Superior temporal gyrus (tissue), 1 donor: ENCODE results near the gene CAPN7.
A peak's percentile ranks its signal among the peaks of the same experiment; 100 is the strongest.
"Not testable (repeated sequence)": the region's sequence is repeated elsewhere in the genome, so short reads cannot be mapped to it uniquely, and the experiment has no call there.

Experiments
- DNase-seq: peaks from one replicate; pipeline ENCODE4 v3.0.0-alpha.2; 2016; ENCODE audit errors: extremely low spot score

The CAPN7 gene

GRCh38 chr3:15205934-15206661 is at the start of gene CAPN7:
Gene CAPN7, plus strand, starts transcription at chr3:15206246. Its CDS starts 250 bp downstream, at chr3:15206496.
- peak; percentile 92 for DNase-seq

- DNase-seq = no peak
These were observed 48.6 kb upstream of the CAPN7 start for GRCh38 chr3:15157441-15157840.

DNA sequence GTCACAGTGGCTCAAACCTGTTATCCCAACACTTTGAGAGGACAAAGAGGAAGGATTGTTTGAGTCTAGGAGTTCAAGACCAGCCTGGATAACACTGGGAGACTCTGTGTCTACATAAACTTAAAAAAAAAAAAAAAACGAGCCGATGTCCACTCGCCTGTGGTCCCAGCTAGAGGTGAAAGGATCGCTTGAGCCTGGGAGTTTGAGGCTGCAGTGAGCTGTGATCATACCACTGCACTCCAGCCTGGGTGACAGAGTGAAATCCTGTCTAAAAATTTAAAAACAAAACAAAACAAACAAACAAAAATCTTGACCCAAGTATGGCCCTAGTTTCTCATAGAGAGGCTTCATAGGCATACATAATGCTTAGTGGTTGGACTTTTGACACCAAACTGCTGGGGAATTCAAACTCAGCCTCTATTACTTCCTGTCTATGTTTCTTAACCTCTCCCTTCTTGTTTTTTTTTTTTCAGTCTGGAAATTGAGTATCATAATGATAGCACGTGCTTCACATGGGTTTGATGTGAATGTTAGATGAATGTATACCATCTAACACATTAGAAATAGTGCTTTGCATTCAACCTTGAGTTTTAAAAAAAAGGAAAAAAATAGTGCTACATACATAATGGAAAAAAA is 46.4 kb upstream of the CAPN7 start:
- no peak for DNase-seq

GRCh38 chr3:15160662-15161061 is 45.4 kb upstream of the CAPN7 start:
- no peak for DNase-seq

DNA sequence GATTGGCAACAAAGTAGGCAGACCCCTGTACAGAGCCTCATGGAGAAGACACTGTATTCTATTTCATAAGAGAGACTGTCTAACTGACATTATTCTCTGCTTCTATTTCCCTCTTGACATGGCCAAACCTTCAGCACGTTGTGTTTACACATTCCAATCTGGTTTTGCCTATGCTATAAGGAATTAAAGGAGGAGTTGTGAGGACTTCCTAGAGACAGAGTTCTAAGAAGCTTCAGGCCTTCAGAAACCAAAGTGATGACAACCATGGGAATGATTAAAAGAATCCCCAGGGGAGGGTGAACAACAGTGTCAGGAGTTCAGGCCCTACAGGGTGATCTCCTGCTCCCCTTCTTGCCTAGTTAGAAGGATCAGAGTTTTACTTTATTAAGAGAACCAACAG is 44.9 kb upstream of the CAPN7 start:
- DNase-seq = no peak

DNA sequence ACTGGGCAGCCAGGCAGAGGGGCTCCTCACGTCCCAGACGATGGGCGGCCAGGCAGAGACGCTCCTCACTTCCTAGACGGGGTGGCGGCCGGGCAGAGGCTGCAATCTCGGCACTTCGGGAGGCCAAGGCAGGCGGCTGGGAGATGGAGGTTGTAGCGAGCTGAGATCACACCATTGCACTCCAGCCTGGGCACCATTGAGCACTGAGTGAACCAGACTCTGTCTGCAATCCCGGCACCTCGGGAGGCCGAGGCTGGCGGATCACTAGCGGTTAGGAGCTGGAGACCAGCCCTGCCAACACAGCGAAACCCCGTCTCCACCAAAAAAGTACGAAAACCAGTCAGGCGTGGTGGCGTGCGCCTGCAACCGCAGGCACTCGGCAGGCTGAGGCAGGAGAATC is 42.4 kb upstream of the CAPN7 start:
- not testable (repeated sequence) for DNase-seq

- no peak for DNase-seq
These were observed 41.7 kb upstream of the CAPN7 start for GRCh38 chr3:15164340-15164739.

GRCh38 chr3:15165061-15165460 is 41.0 kb upstream of the CAPN7 start:
- no peak for DNase-seq

- DNase-seq = not testable (repeated sequence)
These were observed 39.7 kb upstream of the CAPN7 start for GRCh38 chr3:15166391-15166790.

DNA sequence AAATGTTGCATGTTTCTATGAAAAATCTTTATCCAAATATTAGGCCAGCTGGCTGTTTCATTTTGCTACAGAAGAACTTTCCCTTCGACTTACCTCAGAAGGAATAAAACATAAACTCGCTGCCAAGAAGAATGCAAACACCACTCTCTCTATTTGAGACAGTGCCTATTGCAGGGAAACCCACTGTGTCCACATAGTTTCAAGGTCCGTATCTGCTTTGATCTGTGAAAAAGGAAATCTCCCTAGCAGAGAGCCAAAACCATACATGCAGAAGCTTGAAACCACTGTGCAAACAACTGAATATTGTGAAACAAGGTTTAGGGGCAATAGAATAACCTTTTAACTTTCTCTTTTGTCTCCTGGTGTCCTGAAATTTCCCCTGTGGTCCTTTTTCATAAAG is 35.0 kb upstream of the CAPN7 start:
- no peak for DNase-seq

GRCh38 chr3:15172806-15173205 is 33.2 kb upstream of the CAPN7 start:
- DNase-seq = no peak

DNA sequence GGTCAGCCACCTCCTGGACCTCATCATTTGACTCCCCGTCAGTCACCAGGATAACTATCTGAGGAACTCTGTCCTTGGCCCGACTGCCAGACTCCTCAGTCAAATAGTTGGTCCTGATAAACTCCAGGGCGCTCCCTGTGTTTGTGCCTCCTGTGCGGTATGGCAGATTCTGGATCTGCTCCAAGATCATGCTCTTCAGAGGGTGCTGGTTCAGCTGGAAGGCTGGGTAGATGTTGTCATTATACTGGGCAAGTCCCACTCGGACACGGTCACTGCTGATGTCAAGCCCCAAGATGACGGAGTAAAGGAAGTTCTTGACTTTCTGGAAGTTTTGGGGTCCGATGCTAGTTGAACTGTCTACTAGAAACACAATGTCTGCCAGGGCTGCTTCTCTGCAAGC is 31.1 kb upstream of the CAPN7 start:
- DNase-seq = no peak

DNA sequence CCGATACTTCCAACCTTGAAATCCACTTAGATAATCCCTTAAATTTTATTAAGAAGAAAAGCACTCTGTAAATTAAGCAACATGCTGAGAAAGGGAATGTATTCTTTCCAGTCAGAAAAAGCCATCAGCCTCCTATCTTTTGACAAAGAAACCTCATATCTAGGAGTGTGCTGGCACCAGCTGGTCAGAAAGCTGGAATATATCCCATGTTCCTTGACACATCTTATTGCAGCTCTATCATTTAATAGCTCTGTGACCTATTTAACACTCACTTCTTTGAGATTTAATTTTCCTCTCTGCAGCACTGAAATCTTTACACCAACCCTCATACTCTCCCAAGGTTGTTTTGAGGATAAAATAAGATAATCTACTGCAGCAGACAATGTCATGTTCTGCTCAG is 30.4 kb upstream of the CAPN7 start:
- DNase-seq = no peak

GRCh38 chr3:15180042-15180611 is 25.9 kb upstream of the CAPN7 start:
- no peak for DNase-seq

DNA sequence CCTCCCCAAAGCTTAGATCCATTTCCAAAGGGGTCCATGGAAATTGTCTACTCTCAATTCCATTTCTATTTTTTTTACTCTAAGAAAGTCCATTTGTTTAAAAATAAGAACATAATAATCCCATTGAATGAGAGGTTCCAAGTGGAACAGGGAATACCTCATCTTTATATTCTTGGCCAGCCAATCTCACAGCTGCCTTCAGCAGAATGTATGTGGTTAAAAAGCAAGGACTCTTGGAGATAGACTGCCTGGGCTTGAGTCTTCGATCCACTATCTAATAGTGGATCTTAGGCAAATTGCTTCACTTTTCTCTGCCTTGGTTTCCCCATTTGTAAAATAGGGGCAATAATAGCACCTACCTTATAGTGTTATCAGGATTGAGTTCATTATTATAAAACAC is 24.5 kb upstream of the CAPN7 start:
- no peak for DNase-seq

GRCh38 chr3:15181963-15182362 is 24.1 kb upstream of the CAPN7 start:
- DNase-seq = no peak

DNA sequence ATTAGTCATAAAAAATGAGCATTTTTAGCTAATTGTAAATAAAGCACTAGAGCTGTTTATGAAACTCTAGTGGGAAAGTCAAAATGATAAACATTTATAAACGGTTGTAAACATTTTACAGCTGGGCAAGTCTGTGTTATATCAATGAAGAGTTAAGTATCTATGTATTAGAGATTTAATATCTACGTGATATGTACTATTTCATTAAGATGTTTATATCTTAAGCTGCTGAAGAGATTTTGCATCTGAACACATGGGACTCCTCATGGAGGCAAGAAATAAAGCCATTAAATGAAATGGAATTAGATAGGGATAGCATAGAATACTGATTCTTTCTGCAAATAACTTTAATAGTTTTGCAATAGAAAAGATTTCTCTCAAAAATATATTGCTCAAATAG is 23.0 kb upstream of the CAPN7 start:
- DNase-seq = no peak

DNA sequence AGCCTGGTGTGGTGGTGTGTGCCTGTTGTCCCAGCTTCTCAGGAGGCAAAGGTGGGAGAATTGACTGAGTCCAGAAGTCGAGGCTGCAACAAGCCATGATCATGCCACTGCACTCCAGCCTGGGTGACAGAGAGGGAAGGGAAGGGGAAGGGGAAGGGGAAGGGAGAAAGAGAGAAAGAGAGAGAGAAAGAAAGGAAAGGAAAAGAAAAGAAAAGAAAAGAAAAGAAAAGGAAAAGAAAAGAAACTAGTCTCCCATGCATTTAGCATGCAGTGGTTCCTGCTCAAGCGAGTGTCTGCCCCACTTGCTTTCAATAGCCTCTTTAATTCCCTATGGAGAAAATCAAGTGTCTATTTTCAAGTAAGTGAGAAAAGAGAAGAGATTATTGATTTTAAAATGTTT is 20.6 kb upstream of the CAPN7 start:
- DNase-seq = no peak

GRCh38 chr3:15186101-15186476 is 20.0 kb upstream of the CAPN7 start:
- DNase-seq = no peak

GRCh38 chr3:15186477-15187164 is 19.4 kb upstream of the CAPN7 start:
- not testable (repeated sequence) for DNase-seq

DNA sequence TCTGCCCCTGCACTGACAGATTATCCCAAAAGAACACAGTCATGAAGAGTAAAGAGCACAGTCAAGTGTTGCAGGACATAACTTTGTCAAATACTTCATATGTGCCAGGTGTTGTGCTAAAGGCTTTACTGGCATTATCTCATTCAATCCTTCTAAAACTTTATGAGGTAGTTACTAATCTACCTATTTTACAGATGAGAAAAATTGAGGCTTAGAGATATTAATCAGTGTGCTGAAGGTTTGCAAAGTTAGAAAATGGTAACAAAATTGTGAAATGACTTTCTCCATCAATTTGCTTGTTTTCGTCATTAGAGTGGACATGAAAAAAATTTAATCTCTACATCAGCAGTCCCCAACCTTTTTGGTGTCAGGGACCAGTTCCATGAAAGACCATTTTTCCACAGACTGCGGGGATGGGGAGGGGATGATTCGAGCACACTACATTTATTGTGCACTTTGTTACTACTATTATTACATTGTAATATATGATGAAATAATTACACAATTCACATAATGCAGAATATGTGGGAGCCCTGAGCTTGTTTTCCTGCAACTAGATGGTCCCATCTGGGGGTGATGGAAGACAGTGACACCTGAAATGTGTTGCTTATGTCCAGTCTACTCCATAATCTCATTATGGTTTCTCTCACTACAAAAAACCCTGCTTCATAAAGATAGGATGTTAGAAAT is 8.6 kb upstream of the CAPN7 start:
- no peak for DNase-seq

DNA sequence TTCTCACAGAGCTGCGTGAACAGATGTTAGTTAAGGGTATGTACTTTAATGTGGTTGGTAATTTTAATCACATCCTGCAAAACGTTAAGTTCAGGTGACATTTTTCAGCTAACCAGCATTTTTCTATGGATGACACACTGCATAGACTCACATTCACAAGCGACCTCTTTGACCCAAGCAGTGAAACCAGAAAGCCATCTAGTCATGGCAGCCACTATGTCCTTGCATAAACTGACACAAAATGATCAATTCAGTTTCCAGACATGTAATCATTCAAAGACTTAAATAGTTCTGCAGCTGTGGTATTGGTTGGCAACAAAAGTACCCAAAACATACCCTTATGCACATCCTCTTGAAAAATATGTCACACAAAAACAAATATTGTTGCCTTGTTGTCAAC is 7.4 kb upstream of the CAPN7 start:
- DNase-seq = no peak
